Measurements from ENCODE around the gene SYT11.
A peak's percentile ranks its signal among the peaks of the same experiment; 100 is the strongest.
"Not testable (repeated sequence)": the region's sequence is repeated elsewhere in the genome, so short reads cannot be mapped to it uniquely, and the experiment has no call there.

The SYT11 gene

GRCh38 chr1:155899683-155900082 is 40.3 kb downstream of the SYT11 start:
- no peak for DNase-seq (ENCODE audit: low spot score)

- no peak for DNase-seq (ENCODE audit: low spot score)
Measured at GRCh38 chr1:155900161-155900560, 40.8 kb downstream of the SYT11 start.

- no peak for DNase-seq (ENCODE audit: low spot score)
Measured at GRCh38 chr1:155904261-155904660, 44.9 kb downstream of the SYT11 start.

GRCh38 chr1:155909894-155910293 is 50.5 kb downstream of the SYT11 start:
- DNase-seq (ENCODE audit: low spot score) = no peak

GRCh38 chr1:155910621-155911121 is 51.3 kb downstream of the SYT11 start:
- peak; percentile 23 for DNase-seq (ENCODE audit: low spot score)

GRCh38 chr1:155911156-155912055 is 52.0 kb downstream of the SYT11 start, which contains the start of gene RIT1:
TSS of gene RIT1 (minus strand) at chr1:155911349. CDS start at chr1:155910761, 588 bp downstream.
- peak; percentile 94 for DNase-seq (ENCODE audit: low spot score)

- no peak for DNase-seq (ENCODE audit: low spot score)
Measured at GRCh38 chr1:155912056-155912536, 52.7 kb downstream of the SYT11 start.

- DNase-seq (ENCODE audit: low spot score) = peak; percentile 34
Measured at GRCh38 chr1:155913969-155914757, 54.8 kb downstream of the SYT11 start.

- DNase-seq (ENCODE audit: low spot score) = no peak
Measured at GRCh38 chr1:155918660-155919059, 59.3 kb downstream of the SYT11 start.

- DNase-seq (ENCODE audit: low spot score) = no peak
Measured at GRCh38 chr1:155919801-155920200, 60.4 kb downstream of the SYT11 start.

- DNase-seq (ENCODE audit: low spot score) = no peak
Measured at GRCh38 chr1:155920717-155921116, 61.4 kb downstream of the SYT11 start.

GRCh38 chr1:155925506-155925905 is 66.1 kb downstream of the SYT11 start:
- no peak for DNase-seq (ENCODE audit: low spot score)

- no peak for DNase-seq (ENCODE audit: low spot score)
Measured at GRCh38 chr1:155929057-155929456, 69.7 kb downstream of the SYT11 start.

GRCh38 chr1:155930725-155931124 is 71.4 kb downstream of the SYT11 start:
- DNase-seq (ENCODE audit: low spot score) = not testable (repeated sequence)

GRCh38 chr1:155931332-155932038 is 72.1 kb downstream of the SYT11 start:
- DNase-seq (ENCODE audit: low spot score) = no peak

- DNase-seq (ENCODE audit: low spot score) = no peak
Measured at GRCh38 chr1:155932081-155932480, 72.7 kb downstream of the SYT11 start.

- DNase-seq (ENCODE audit: low spot score) = no peak
Measured at GRCh38 chr1:155932487-155932886, 73.1 kb downstream of the SYT11 start.

GRCh38 chr1:155933591-155934096 is 74.3 kb downstream of the SYT11 start:
- no peak for DNase-seq (ENCODE audit: low spot score)

GRCh38 chr1:155934097-155934935 is 74.9 kb downstream of the SYT11 start, which contains the start of gene KHDC4:
TSS of gene KHDC4 (minus strand) at chr1:155934413. CDS start at chr1:155934373, 40 bp downstream.
- peak; percentile 95 for DNase-seq (ENCODE audit: low spot score)

All from AG20443 (cell line).